Loucy (cell line): Measurements from ENCODE around the gene TMEM191C.
"Not testable (repeated sequence)": the region's sequence is repeated elsewhere in the genome, so short reads cannot be mapped to it uniquely, and the experiment has no call there.

Experiments used
- CTCF ChIP-seq: fragments of 200-600 bp; sonication (generic); conservative IDR thresholded peaks from 2 replicates; pipeline ENCODE4 v1.5.1; 2014; ENCODE audit warnings: mild to moderate bottlenecking, antibody characterized with exemption, low read length
- EZH2phosphoT487 ChIP-seq: fragments of 200-600 bp; IDR thresholded peaks from 2 replicates; pipeline ENCODE4 v1.6.1; 2018; ENCODE audit warnings: antibody characterized with exemption, mild to moderate bottlenecking, moderate library complexity, borderline replicate concordance

- TF ChIP-seq CTCF, EZH2phosphoT487: not testable (repeated sequence)
Measured at GRCh38 chr22:21472984-21473383, 5.8 kb downstream of the TMEM191C start.
